Measurements from ENCODE around the gene CBFA2T3. TPM values are rescaled to one million over a fixed set of nuclear protein-coding genes. Genes with fewer than 3 reads are reported as not detected.

CBFA2T3 gene
- total RNA-seq, 1 experiment from 2014 or later: 2.9 TPM

- H3K23me2 ChIP-seq (ENCODE audit: insufficient read length, low read depth, low read length, poor library complexity, severe bottlenecking): no peaks in the 10 kb centered on the region
- no peak overlapping the region for H2BK5ac ChIP-seq (ENCODE audit: insufficient read length, low read length)
- H3T11ph ChIP-seq (ENCODE audit: low read length): no peak overlapping the region
- no peaks in the 10 kb centered on the region for H3K27me3 Mint-ChIP-seq (ENCODE audit: low read depth)
- H3K23ac ChIP-seq (ENCODE audit: insufficient read length, low read depth, low read length): no peak overlapping the region
- no peaks in the 10 kb centered on the region for H3K27me3 ChIP-seq (ENCODE audit: insufficient read depth, low read length)
- H3K27ac ChIP-seq (ENCODE audit: insufficient read length, low read depth, low read length): no peak overlapping the region
- H3K4ac ChIP-seq (ENCODE audit: low read depth, low read length): no peak overlapping the region
- no peak overlapping the region for H4K5ac ChIP-seq (ENCODE audit: insufficient read length, low read depth, low read length)
- H2BK15ac ChIP-seq (ENCODE audit: low read depth, low read length): no peak overlapping the region
- H3K9me3 Mint-ChIP-seq: no peaks in the 10 kb centered on the region
- no peaks in the 10 kb centered on the region for H3K79me2 ChIP-seq (ENCODE audit: insufficient read depth, low read length)
- no peak overlapping the region for H3K14ac ChIP-seq (ENCODE audit: insufficient read depth, low read length)
- no peak overlapping the region for H2BK120ac ChIP-seq (ENCODE audit: low read depth, low read length, poor library complexity, severe bottlenecking)
- H4K20me1 ChIP-seq (ENCODE audit: control insufficient read depth, insufficient read depth, insufficient read length): no peaks in the 10 kb centered on the region
- no peak overlapping the region for H3K9ac ChIP-seq (ENCODE audit: extremely low read depth, insufficient read length, low read length)
- H3K79me1 ChIP-seq (ENCODE audit: insufficient read depth, low read depth, low read length, poor library complexity, severe bottlenecking): no peaks in the 10 kb centered on the region
- no peak for DNase-seq
- no peak overlapping the region for H2BK12ac ChIP-seq (ENCODE audit: insufficient read length, low read depth, low read length)
- H3K4me1 Mint-ChIP-seq: no peaks in the 10 kb centered on the region
- H2AFZ ChIP-seq (ENCODE audit: low read length): no peak overlapping the region
- no peaks in the 10 kb centered on the region for H3K9me3 ChIP-seq (ENCODE audit: control insufficient read depth, low read depth, low read length)
- no peak overlapping the region for H4K91ac ChIP-seq (ENCODE audit: insufficient read length, low read depth, low read length)
- H4K8ac ChIP-seq (replicated peaks; ENCODE audit: insufficient read length, low read depth, low read length): no peak overlapping the region
- H3K56ac ChIP-seq (ENCODE audit: insufficient read length, low read depth, low read length): no peak overlapping the region
- no peak overlapping the region for H3K27ac Mint-ChIP-seq
- H3K4me2 ChIP-seq (ENCODE audit: insufficient read depth, insufficient read length, low read length): no peak overlapping the region
- H3K18ac ChIP-seq (ENCODE audit: insufficient read length, low read depth, low read length): no peak overlapping the region
- no CpG with 5 or more reads among the region's 24 CpGs for WGBS (ENCODE audit: extremely low coverage, insufficient read length, low lambda C conversion rate)
- no peak overlapping the region for H2BK20ac ChIP-seq (ENCODE audit: low read depth, low read length, poor library complexity, severe bottlenecking)
- H3K4me3 Mint-ChIP-seq: no peak overlapping the region; a peak in 1 of 5 replicates
- H3K36me3 Mint-ChIP-seq (ENCODE audit: insufficient read depth in 1 of 3, low read depth in 3 of 3): peaks cover 4 to 15% (median 13%) of the 10 kb centered on the region in 3 experiments; a peak in 6 of 7 replicates
- H3K4me1 ChIP-seq (ENCODE audit: insufficient read depth, low read length): no peaks in the 10 kb centered on the region
- TF ChIP-seq CTCF (conservative IDR thresholded peaks at IDR 0.05): no peak
- no peak overlapping the region for H2AK5ac ChIP-seq (ENCODE audit: insufficient read length, low read length)
These were observed 137.0 kb downstream of the CBFA2T3 start for GRCh38 chr16:88839745-88840599.

Measured in H9 (cell line).